Head of caudate nucleus (tissue), 42 donors: ENCODE measurements around the gene FRG1.
A peak's percentile ranks its signal among the peaks of the same experiment; 100 is the strongest.
"Not testable (repeated sequence)": the region's sequence is repeated elsewhere in the genome, so short reads cannot be mapped to it uniquely, and the experiment has no call there.

Experiments used
- DNase-seq, 42 donors: peaks; one replicate each; pipeline versions ENCODE4 v3.0.0 to v3.0.0-alpha.2; 2020 to 2021; ENCODE audit warnings: mixed read lengths in 7 of 42
- intact Hi-C: fragments of 100-400 bp; cut with DNase I; formaldehyde crosslinking; loops from one replicate; pipeline ENCODE4 v1.15.0; 2022

Gene FRG1

GRCh38 chr4:189940178-189941004 lies at the start of gene FRG1:
Gene FRG1, plus strand, starts transcription at chr4:189940872. Its CDS starts 138 bp downstream, at chr4:189941010.
- intact Hi-C loops = no loop called here
- DNase-seq = peak; percentile 81 to 98 (median 95)

GRCh38 chr4:189897667-189898066 lies 43.0 kb upstream of the FRG1 start:
- intact Hi-C loops = no loop called here
- no peak for DNase-seq

GRCh38 chr4:189899481-189900015 lies 41.1 kb upstream of the FRG1 start:
- DNase-seq, intact Hi-C loops: not testable (repeated sequence)

- peak in 37 of 42 donors; percentile 16 to 83 (median 55) for DNase-seq
- intact Hi-C loops = not testable (repeated sequence)
These were observed 36.1 kb upstream of the FRG1 start for GRCh38 chr4:189904420-189905027.

- intact Hi-C loops = no loop called here
- DNase-seq = no peak
These were observed 28.5 kb upstream of the FRG1 start for GRCh38 chr4:189912170-189912569.

GRCh38 chr4:189917161-189917891 lies 23.3 kb upstream of the FRG1 start:
- DNase-seq = no peak
- intact Hi-C loops = no loop called here

GRCh38 chr4:189921058-189921457 lies 19.6 kb upstream of the FRG1 start:
- intact Hi-C loops = no loop called here
- DNase-seq = no peak

GRCh38 chr4:189926742-189927141 lies 13.9 kb upstream of the FRG1 start:
- intact Hi-C loops, DNase-seq: not testable (repeated sequence)

- intact Hi-C loops = no loop called here
- peak in 3 of 42 donors; percentile 9 to 14 (median 10) for DNase-seq
These were observed 356 bp downstream of the FRG1 start for GRCh38 chr4:189941005-189941450.

GRCh38 chr4:189942412-189942811 lies 1.7 kb downstream of the FRG1 start:
- DNase-seq, intact Hi-C loops: not testable (repeated sequence)

GRCh38 chr4:189944077-189944476 lies 3.4 kb downstream of the FRG1 start:
- DNase-seq, intact Hi-C loops: not testable (repeated sequence)

- intact Hi-C loops, DNase-seq: not testable (repeated sequence)
These were observed 6.2 kb downstream of the FRG1 start for GRCh38 chr4:189946906-189947305.

GRCh38 chr4:189948486-189948885 lies 7.8 kb downstream of the FRG1 start:
- intact Hi-C loops, DNase-seq: not testable (repeated sequence)

GRCh38 chr4:189969291-189969690 lies 28.6 kb downstream of the FRG1 start:
- intact Hi-C loops, DNase-seq: not testable (repeated sequence)

- intact Hi-C loops = no loop called here
- DNase-seq = no peak
These were observed 33.0 kb downstream of the FRG1 start for GRCh38 chr4:189973646-189974045.

- DNase-seq = no peak
- intact Hi-C loops = no loop called here
These were observed 33.4 kb downstream of the FRG1 start for GRCh38 chr4:189974056-189974455.

GRCh38 chr4:189979196-189980047 lies 38.8 kb downstream of the FRG1 start:
- intact Hi-C loops = no loop called here
- DNase-seq = no peak

GRCh38 chr4:189980292-189980691 lies 39.6 kb downstream of the FRG1 start:
- not testable (repeated sequence) for DNase-seq

More at GRCh38 chr4:189980292-189980691, 39.6 kb downstream of the FRG1 start:
- intact Hi-C loops = not testable (repeated sequence)
